ENCODE data around the gene FRS3.

- TF ChIP-seq GATA3 (IDR thresholded peaks at IDR 0.05; ENCODE audit: low read depth, low read length) = no peak
- TF ChIP-seq GATA2 (IDR thresholded peaks at IDR 0.05; ENCODE audit: low read depth, low read length) = no peak
These were observed 48.1 kb downstream of the FRS3 start for GRCh38 chr6:41731561-41732086.
